Stimulated activated CD8-positive, alpha-beta memory T cell treated with anti-CD3 and anti-CD28 coated beads, Interleukin-4, amount 100 ng/mL, for 1 hour (primary cell): ENCODE results near the gene PRKG1.

ENCODE experiments used
- DNase-seq, 2 donors: peaks; one replicate each; pipeline ENCODE4 v3.0.0-alpha.2; 2020; ENCODE audit warnings: low read depth in 2 of 2, low spot score in 1 of 2

PRKG1 gene

GRCh38 chr10:51857305-51857704 is 783.0 kb downstream of the PRKG1 start:
- DNase-seq, result no peak

GRCh38 chr10:51860257-51860656 is 786.0 kb downstream of the PRKG1 start:
- no peak for DNase-seq

- no peak for DNase-seq
Measured at GRCh38 chr10:51861051-51861450, 786.8 kb downstream of the PRKG1 start.

GRCh38 chr10:51861731-51862130 is 787.4 kb downstream of the PRKG1 start:
- DNase-seq, result no peak

GRCh38 chr10:51862149-51862548 is 787.9 kb downstream of the PRKG1 start:
- no peak for DNase-seq

GRCh38 chr10:51867956-51868355 is 793.7 kb downstream of the PRKG1 start:
- no peak for DNase-seq

- no peak for DNase-seq
Measured at GRCh38 chr10:51874131-51874530, 799.8 kb downstream of the PRKG1 start.

GRCh38 chr10:51875610-51876009 is 801.3 kb downstream of the PRKG1 start:
- no peak for DNase-seq

GRCh38 chr10:51876503-51876902 is 802.2 kb downstream of the PRKG1 start:
- DNase-seq, result no peak

GRCh38 chr10:51876979-51877378 is 802.7 kb downstream of the PRKG1 start:
- no peak for DNase-seq

GRCh38 chr10:51877636-51878035 is 803.3 kb downstream of the PRKG1 start:
- DNase-seq, result no peak

GRCh38 chr10:51878695-51879094 is 804.4 kb downstream of the PRKG1 start:
- no peak for DNase-seq

- DNase-seq, result no peak
Measured at GRCh38 chr10:51879238-51879637, 805.0 kb downstream of the PRKG1 start.

GRCh38 chr10:51881213-51881612 is 806.9 kb downstream of the PRKG1 start:
- no peak for DNase-seq

- DNase-seq, result no peak
Measured at GRCh38 chr10:51886438-51887068, 812.3 kb downstream of the PRKG1 start.

- DNase-seq, result no peak
Measured at GRCh38 chr10:51888263-51888662, 814.0 kb downstream of the PRKG1 start.

- no peak for DNase-seq
Measured at GRCh38 chr10:51892313-51892712, 818.0 kb downstream of the PRKG1 start.

- no peak for DNase-seq
Measured at GRCh38 chr10:51892965-51893658, 818.8 kb downstream of the PRKG1 start.

GRCh38 chr10:51894771-51895578 is 820.7 kb downstream of the PRKG1 start:
- no peak for DNase-seq

- DNase-seq, result no peak
Measured at GRCh38 chr10:51896849-51897248, 822.6 kb downstream of the PRKG1 start.

- no peak for DNase-seq
Measured at GRCh38 chr10:51897560-51897959, 823.3 kb downstream of the PRKG1 start.

GRCh38 chr10:51900180-51900579 is 825.9 kb downstream of the PRKG1 start:
- no peak for DNase-seq
